K562 (cell line): ENCODE results near the gene TBC1D17. TPM values are rescaled to one million over a fixed set of nuclear protein-coding genes. Genes with fewer than 3 reads are reported as not detected.

Source experiments
- FOXJ3 ChIP-seq: sonication (generic); formaldehyde crosslinking; IDR thresholded peaks from 2 replicates; pipeline ENCODE4 v1.4.0; 2020; ENCODE audit warnings: mild to moderate bottlenecking, missing genetic modification reagents
- NONO ChIP-seq, 2 experiments: fragments of 200-400 bp in 1 of 2; fragments of 450-650 bp in 1 of 2; formaldehyde crosslinking in 1 of 2; IDR thresholded peaks; 2 replicates each; pipeline ENCODE4 v1.6.1; 2017; ENCODE audit warnings: low read depth in 2 of 2, mild to moderate bottlenecking in 2 of 2, moderate library complexity in 2 of 2, low read length in 1 of 2
- POLR2AphosphoS5 ChIP-seq: IDR thresholded peaks from 2 replicates; pipeline ENCODE4 v1.6.1; 2011; ENCODE audit warnings: mild to moderate bottlenecking, low read depth, low read length, moderate library complexity; ENCODE audit not compliant: control insufficient read depth, insufficient read depth
- TEAD2 ChIP-seq: fragments of 450-650 bp; IDR thresholded peaks from 2 replicates; pipeline ENCODE4 v1.6.1; 2016; ENCODE audit warnings: missing genetic modification characterization, control low read depth, missing compliant biosample characterization
- ZNF239 ChIP-seq: fragments of 250-450 bp; sonication (Bioruptor Pico); IDR thresholded peaks from 2 replicates; pipeline ENCODE4 v1.4.0; 2020; ENCODE audit warnings: mild to moderate bottlenecking
- ZNF77 ChIP-seq: fragments of 250-450 bp; sonication (Bioruptor Pico); IDR thresholded peaks from 2 replicates; pipeline ENCODE4 v1.5.0; 2020
- polyA plus RNA-seq, 8 experiments: library from polyadenylated mRNA; depleted of rRNA in 4 of 8; stranded (reverse) in 5 of 8; unstranded in 3 of 8; fragments of >200 nt; fragmentation: Nextera tagmentation in 2 of 8; fragmentation: Illumina TruSeq in 1 of 8; extraction: Ambion mirVana in 2 of 8; extraction: Trizol in 1 of 8; gene quantifications; 2 replicates each; pipeline versions ENCODE4 v1.2.1 to v1.2.3, GENCODE V29; 2011 to 2014; ENCODE audit warnings: inconsistent platforms in 1 of 8, missing spikeins in 1 of 8
- total RNA-seq, 7 experiments: library from RNA; depleted of rRNA in 6 of 7; stranded (reverse); fragments of >200 nt in 6 of 7; fragmentation: Illumina TruSeq in 2 of 7; extraction: Trizol in 2 of 7; gene quantifications; 2 replicates each; pipeline versions ENCODE4 v1.2.1 to v1.2.3, GENCODE V29; 2011 to 2021; ENCODE audit warnings: low replicate concordance in 1 of 7
- TF ChIP-seq, protein P1 (sequence below): sonication (generic); formaldehyde crosslinking; IDR thresholded peaks from 2 replicates; pipeline ENCODE4 v1.8.0; 2023; ENCODE audit warnings: mild to moderate bottlenecking, missing genetic modification reagents
- TF ChIP-seq, protein P2 (sequence below): sonication (generic); formaldehyde crosslinking; IDR thresholded peaks from 2 replicates; pipeline ENCODE4 v1.8.0; 2023; ENCODE audit warnings: missing genetic modification reagents, mild to moderate bottlenecking, borderline replicate concordance

The TBC1D17 gene
- total and polyA plus RNA-seq, 9 of the 15 experiments (the other 6 are each of a cell fraction or from before 2014, with no cell fraction given): 0.42 to 16.0 (median 3.8) TPM

DNA sequence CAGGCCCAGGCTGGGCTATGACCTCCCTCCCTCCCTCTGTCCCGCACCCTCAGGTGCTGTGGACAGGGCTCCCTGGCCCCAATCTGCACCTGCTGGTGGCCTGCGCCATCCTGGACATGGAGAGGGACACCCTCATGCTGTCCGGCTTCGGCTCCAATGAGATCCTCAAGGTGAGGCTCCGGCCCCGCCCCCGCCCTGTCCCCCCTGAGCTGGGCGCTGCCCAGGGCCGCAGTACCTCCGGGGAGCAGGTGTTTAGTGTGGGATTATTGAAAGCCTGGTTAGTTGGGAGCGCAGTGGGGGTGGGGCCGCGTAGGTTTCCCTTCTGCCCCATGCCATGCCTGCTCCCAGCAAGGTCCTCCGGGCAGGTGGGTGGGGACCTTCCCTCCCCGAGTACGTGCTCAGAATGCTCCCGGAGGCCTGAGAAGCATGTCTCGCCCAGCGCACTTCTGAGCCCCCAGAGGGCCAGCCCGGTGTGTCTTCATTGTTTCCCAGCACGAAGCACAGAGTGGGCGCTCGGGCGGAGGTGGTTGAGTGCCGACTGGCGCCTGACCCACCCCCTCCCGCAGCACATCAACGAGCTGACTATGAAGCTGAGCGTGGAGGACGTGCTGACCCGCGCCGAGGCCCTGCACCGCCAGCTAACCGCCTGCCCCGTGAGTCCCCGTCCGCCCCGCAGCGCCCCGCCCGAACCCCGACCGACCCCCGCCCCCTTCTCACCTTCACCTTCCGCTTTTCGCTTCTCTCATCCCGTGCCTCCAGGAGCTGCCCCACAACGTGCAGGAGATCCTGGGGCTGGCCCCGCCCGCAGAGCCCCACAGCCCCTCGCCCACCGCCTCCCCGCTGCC lies 10.4 kb downstream of the TBC1D17 start (continued):
- no peak for TF ChIP-seq NONO (IDR thresholded peaks at IDR 0.05; ENCODE audit: low read depth in 2 of 2, low read length in 1 of 2)
- TF ChIP-seq ZNF77 (CRISPR knock-in tag): no peak
- TF ChIP-seq FOXJ3: no peak
- TF ChIP-seq POLR2AphosphoS5: no peak
- TF ChIP-seq, protein P1, sequence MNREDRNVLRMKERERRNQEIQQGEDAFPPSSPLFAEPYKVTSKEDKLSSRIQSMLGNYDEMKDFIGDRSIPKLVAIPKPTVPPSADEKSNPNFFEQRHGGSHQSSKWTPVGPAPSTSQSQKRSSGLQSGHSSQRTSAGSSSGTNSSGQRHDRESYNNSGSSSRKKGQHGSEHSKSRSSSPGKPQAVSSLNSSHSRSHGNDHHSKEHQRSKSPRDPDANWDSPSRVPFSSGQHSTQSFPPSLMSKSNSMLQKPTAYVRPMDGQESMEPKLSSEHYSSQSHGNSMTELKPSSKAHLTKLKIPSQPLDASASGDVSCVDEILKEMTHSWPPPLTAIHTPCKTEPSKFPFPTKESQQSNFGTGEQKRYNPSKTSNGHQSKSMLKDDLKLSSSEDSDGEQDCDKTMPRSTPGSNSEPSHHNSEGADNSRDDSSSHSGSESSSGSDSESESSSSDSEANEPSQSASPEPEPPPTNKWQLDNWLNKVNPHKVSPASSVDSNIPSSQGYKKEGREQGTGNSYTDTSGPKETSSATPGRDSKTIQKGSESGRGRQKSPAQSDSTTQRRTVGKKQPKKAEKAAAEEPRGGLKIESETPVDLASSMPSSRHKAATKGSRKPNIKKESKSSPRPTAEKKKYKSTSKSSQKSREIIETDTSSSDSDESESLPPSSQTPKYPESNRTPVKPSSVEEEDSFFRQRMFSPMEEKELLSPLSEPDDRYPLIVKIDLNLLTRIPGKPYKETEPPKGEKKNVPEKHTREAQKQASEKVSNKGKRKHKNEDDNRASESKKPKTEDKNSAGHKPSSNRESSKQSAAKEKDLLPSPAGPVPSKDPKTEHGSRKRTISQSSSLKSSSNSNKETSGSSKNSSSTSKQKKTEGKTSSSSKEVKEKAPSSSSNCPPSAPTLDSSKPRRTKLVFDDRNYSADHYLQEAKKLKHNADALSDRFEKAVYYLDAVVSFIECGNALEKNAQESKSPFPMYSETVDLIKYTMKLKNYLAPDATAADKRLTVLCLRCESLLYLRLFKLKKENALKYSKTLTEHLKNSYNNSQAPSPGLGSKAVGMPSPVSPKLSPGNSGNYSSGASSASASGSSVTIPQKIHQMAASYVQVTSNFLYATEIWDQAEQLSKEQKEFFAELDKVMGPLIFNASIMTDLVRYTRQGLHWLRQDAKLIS (CRISPR knock-in tag): no peak
- TF ChIP-seq TEAD2 (tag): no peak
- no peak for TF ChIP-seq ZNF239 (CRISPR knock-in tag)
- TF ChIP-seq, protein P2, sequence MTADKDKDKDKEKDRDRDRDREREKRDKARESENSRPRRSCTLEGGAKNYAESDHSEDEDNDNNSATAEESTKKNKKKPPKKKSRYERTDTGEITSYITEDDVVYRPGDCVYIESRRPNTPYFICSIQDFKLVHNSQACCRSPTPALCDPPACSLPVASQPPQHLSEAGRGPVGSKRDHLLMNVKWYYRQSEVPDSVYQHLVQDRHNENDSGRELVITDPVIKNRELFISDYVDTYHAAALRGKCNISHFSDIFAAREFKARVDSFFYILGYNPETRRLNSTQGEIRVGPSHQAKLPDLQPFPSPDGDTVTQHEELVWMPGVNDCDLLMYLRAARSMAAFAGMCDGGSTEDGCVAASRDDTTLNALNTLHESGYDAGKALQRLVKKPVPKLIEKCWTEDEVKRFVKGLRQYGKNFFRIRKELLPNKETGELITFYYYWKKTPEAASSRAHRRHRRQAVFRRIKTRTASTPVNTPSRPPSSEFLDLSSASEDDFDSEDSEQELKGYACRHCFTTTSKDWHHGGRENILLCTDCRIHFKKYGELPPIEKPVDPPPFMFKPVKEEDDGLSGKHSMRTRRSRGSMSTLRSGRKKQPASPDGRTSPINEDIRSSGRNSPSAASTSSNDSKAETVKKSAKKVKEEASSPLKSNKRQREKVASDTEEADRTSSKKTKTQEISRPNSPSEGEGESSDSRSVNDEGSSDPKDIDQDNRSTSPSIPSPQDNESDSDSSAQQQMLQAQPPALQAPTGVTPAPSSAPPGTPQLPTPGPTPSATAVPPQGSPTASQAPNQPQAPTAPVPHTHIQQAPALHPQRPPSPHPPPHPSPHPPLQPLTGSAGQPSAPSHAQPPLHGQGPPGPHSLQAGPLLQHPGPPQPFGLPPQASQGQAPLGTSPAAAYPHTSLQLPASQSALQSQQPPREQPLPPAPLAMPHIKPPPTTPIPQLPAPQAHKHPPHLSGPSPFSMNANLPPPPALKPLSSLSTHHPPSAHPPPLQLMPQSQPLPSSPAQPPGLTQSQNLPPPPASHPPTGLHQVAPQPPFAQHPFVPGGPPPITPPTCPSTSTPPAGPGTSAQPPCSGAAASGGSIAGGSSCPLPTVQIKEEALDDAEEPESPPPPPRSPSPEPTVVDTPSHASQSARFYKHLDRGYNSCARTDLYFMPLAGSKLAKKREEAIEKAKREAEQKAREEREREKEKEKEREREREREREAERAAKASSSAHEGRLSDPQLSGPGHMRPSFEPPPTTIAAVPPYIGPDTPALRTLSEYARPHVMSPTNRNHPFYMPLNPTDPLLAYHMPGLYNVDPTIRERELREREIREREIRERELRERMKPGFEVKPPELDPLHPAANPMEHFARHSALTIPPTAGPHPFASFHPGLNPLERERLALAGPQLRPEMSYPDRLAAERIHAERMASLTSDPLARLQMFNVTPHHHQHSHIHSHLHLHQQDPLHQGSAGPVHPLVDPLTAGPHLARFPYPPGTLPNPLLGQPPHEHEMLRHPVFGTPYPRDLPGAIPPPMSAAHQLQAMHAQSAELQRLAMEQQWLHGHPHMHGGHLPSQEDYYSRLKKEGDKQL (CRISPR knock-in tag): no peak
